GM23338 (cell line): ENCODE results near the gene LRP11. TPM values are rescaled to one million over a fixed set of nuclear protein-coding genes. Genes with fewer than 3 reads are reported as not detected.

Experiments
- ETS1 ChIP-seq: IDR thresholded peaks from 2 replicates; pipeline ENCODE4 v1.6.1; 2016; ENCODE audit warnings: antibody characterized with exemption
- NANOG ChIP-seq: IDR thresholded peaks from 2 replicates; pipeline ENCODE4 v1.6.1; 2016; ENCODE audit warnings: antibody characterized with exemption, borderline replicate concordance
- POLR2AphosphoS5 ChIP-seq: IDR thresholded peaks from 2 replicates; pipeline ENCODE4 v1.6.1; 2016; ENCODE audit warnings: antibody characterized with exemption, low read depth
- ZNF114 ChIP-seq: fragments of 250-450 bp; sonication (Bioruptor Pico); IDR thresholded peaks from 2 replicates; pipeline ENCODE4 v1.5.0; 2020; ENCODE audit warnings: mild to moderate bottlenecking, moderate library complexity
- ZNF462 ChIP-seq: fragments of 250-450 bp; sonication (Bioruptor Pico); IDR thresholded peaks from 2 replicates; pipeline ENCODE4 v1.5.0; 2020; ENCODE audit warnings: mild to moderate bottlenecking, moderate library complexity
- polyA plus RNA-seq: library from polyadenylated mRNA; unstranded; fragments of >200 nt; fragmentation: Nextera tagmentation; extraction: Ambion mirVana; gene quantifications from 2 replicates; pipeline ENCODE4 v1.2.1, GENCODE V29; 2016
- total RNA-seq: library from RNA; depleted of rRNA; stranded (reverse); fragments of >200 nt; shearing (Covaris generic); gene quantifications from 2 replicates; pipeline ENCODE4 v1.2.3, GENCODE V29; 2014
- TF ChIP-seq, protein P1 (sequence below): IDR thresholded peaks from one replicate; pipeline ENCODE4 v1.6.1; 2018; ENCODE audit warnings: antibody characterized with exemption; ENCODE audit not compliant: unreplicated experiment

Gene LRP11
- total and polyA plus RNA-seq, 2 experiments from 2014 or later, result 10.8 to 37.1 TPM

DNA sequence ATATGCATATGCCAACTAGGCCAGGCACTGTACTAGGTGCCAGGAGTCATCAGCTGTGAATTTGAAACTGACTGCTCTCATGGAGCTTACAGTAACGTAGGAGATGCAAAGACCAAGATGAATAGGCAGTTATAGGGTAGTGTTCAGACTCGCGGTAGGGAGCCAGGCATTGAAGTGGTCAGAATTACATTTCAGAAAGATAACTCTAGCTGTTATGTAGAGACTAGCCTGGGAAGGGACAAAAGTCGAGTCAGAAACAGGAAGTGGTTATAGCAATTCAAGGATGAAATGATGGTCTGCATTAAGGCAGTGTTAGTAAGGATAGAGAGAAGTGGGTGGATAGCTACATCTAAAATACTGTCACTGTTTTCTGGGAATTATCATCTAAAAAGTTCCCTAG, 58.0 kb downstream of the LRP11 start (continued):
- TF ChIP-seq ZNF462 (CRISPR knock-in tag) (no peak), POLR2AphosphoS5 (no peak), NANOG (no peak), ZNF114 (no peak), ETS1 (no peak)
- TF ChIP-seq, protein P1, sequence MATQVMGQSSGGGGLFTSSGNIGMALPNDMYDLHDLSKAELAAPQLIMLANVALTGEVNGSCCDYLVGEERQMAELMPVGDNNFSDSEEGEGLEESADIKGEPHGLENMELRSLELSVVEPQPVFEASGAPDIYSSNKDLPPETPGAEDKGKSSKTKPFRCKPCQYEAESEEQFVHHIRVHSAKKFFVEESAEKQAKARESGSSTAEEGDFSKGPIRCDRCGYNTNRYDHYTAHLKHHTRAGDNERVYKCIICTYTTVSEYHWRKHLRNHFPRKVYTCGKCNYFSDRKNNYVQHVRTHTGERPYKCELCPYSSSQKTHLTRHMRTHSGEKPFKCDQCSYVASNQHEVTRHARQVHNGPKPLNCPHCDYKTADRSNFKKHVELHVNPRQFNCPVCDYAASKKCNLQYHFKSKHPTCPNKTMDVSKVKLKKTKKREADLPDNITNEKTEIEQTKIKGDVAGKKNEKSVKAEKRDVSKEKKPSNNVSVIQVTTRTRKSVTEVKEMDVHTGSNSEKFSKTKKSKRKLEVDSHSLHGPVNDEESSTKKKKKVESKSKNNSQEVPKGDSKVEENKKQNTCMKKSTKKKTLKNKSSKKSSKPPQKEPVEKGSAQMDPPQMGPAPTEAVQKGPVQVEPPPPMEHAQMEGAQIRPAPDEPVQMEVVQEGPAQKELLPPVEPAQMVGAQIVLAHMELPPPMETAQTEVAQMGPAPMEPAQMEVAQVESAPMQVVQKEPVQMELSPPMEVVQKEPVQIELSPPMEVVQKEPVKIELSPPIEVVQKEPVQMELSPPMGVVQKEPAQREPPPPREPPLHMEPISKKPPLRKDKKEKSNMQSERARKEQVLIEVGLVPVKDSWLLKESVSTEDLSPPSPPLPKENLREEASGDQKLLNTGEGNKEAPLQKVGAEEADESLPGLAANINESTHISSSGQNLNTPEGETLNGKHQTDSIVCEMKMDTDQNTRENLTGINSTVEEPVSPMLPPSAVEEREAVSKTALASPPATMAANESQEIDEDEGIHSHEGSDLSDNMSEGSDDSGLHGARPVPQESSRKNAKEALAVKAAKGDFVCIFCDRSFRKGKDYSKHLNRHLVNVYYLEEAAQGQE, result no peak
